Measurements from ENCODE around the gene DEFB127.
"Not testable (repeated sequence)": the region's sequence is repeated elsewhere in the genome, so short reads cannot be mapped to it uniquely, and the experiment has no call there.

- not testable (repeated sequence) for TF ChIP-seq CTCF (conservative IDR thresholded peaks at IDR 0.05; ENCODE audit: low read length); EZH2phosphoT487 (IDR thresholded peaks at IDR 0.05; ENCODE audit: borderline replicate concordance, low read depth, low read length)
Measured at GRCh38 chr20:129786-130323, 27.4 kb upstream of the DEFB127 start.
